ENCODE data around the gene ARHGAP44. TPM values are rescaled to one million over a fixed set of nuclear protein-coding genes. Genes with fewer than 3 reads are reported as not detected.
A peak's percentile ranks its signal among the peaks of the same experiment; 100 is the strongest.

ARHGAP44 gene
- total and polyA plus RNA-seq, 2 of the 13 experiments (the other 11 are each of a cell fraction or from before 2014, with no cell fraction given), result 0.79 to 3.1 TPM

DNA sequence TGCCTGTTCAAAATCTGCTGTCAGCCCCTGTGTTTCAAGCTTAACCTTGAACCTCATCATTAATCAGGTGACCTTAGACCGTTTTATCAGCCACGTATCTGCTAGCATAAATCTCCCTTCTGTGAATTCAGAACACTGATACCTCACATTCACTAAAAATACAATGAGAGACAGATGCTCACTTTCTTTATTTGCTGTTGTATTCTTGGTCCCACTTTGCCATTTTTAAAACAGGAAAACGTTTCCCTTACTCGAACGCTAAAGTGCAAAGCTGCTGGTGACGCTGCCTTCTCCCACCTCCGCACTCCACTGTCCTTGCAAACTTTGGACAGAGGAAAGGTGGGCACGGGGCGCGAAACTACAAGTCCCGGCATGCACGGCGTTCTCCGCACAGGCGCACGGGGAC lies 220 bp upstream of the ARHGAP44 start (continued):
- TF ChIP-seq ZSCAN12 (CRISPR knock-in tag; IDR thresholded peaks at IDR 0.05), result no peak
- TF ChIP-seq AKNA (CRISPR knock-in tag; IDR thresholded peaks at IDR 0.05; ENCODE audit: borderline replicate concordance), result no peak
- TF ChIP-seq ZNF207 (IDR thresholded peaks at IDR 0.05; ENCODE audit: borderline replicate concordance), result no peak
- no peak for TF ChIP-seq AHR (CRISPR knock-in tag; IDR thresholded peaks at IDR 0.05)
- peak; percentile 99 for TF ChIP-seq THAP11 (CRISPR knock-in tag; IDR thresholded peaks at IDR 0.05)
- no peak for TF ChIP-seq ZMYM2 (CRISPR knock-in tag; IDR thresholded peaks at IDR 0.05)
- TF ChIP-seq NR2F6 (IDR thresholded peaks at IDR 0.05), result no peak
- TF ChIP-seq NR2F6 (CRISPR knock-in tag; IDR thresholded peaks at IDR 0.05), result no peak
- TF ChIP-seq CENPT (CRISPR knock-in tag; IDR thresholded peaks at IDR 0.05; ENCODE audit: low read depth), result no peak
- no peak for TF ChIP-seq MXD1 (CRISPR knock-in tag; IDR thresholded peaks at IDR 0.05)
- TF ChIP-seq, protein P1, sequence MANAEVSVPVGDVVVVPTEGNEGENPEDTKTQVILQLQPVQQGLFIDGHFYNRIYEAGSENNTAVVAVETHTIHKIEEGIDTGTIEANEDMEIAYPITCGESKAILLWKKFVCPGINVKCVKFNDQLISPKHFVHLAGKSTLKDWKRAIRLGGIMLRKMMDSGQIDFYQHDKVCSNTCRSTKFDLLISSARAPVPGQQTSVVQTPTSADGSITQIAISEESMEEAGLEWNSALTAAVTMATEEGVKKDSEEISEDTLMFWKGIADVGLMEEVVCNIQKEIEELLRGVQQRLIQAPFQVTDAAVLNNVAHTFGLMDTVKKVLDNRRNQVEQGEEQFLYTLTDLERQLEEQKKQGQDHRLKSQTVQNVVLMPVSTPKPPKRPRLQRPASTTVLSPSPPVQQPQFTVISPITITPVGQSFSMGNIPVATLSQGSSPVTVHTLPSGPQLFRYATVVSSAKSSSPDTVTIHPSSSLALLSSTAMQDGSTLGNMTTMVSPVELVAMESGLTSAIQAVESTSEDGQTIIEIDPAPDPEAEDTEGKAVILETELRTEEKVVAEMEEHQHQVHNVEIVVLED (CRISPR knock-in tag; IDR thresholded peaks at IDR 0.05; ENCODE audit: borderline replicate concordance), result peak; percentile 25; the same call in 1 of the 2 replicates
- TF ChIP-seq TCF7 (IDR thresholded peaks at IDR 0.05; ENCODE audit: low read depth), result no peak
- no peak for TF ChIP-seq GATAD1 (CRISPR knock-in tag; IDR thresholded peaks at IDR 0.05)
- TF ChIP-seq NFKBIZ (CRISPR knock-in tag; IDR thresholded peaks at IDR 0.05), result no peak
- no peak for TF ChIP-seq IKZF1 (IDR thresholded peaks at IDR 0.05)
- no peak for TF ChIP-seq ZNF646 (CRISPR knock-in tag; IDR thresholded peaks at IDR 0.05)
- no peak for TF ChIP-seq ZFP1 (CRISPR knock-in tag; IDR thresholded peaks at IDR 0.05)
- TF ChIP-seq, protein P2, sequence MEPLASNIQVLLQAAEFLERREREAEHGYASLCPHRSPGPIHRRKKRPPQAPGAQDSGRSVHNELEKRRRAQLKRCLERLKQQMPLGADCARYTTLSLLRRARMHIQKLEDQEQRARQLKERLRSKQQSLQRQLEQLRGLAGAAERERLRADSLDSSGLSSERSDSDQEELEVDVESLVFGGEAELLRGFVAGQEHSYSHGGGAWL (CRISPR knock-in tag; IDR thresholded peaks at IDR 0.05), result no peak

Data from HepG2 (cell line).